ENCODE data around the gene MCM9.

DNA sequence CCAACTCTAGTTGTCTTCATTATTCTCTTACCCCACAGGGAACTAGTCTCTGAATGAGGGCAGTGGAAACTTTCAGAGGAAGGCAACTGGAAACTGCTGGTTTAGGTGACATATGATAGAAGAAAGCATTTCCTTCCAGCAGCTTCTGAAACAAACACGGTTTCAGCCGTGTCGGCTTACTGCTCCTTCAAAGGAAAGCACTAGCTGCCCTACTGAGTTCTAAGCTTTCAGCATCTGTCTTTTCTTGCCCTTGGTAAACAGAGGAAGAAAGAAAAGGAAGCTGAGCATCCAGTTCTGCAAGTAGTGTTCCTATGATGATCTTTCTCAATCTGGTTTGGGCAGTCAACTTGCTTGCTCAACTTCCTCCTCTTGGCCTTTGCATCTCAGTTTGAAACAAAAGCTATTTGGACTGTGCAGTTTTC is 166.0 kb downstream of the MCM9 start:
- TF ChIP-seq, protein P1, sequence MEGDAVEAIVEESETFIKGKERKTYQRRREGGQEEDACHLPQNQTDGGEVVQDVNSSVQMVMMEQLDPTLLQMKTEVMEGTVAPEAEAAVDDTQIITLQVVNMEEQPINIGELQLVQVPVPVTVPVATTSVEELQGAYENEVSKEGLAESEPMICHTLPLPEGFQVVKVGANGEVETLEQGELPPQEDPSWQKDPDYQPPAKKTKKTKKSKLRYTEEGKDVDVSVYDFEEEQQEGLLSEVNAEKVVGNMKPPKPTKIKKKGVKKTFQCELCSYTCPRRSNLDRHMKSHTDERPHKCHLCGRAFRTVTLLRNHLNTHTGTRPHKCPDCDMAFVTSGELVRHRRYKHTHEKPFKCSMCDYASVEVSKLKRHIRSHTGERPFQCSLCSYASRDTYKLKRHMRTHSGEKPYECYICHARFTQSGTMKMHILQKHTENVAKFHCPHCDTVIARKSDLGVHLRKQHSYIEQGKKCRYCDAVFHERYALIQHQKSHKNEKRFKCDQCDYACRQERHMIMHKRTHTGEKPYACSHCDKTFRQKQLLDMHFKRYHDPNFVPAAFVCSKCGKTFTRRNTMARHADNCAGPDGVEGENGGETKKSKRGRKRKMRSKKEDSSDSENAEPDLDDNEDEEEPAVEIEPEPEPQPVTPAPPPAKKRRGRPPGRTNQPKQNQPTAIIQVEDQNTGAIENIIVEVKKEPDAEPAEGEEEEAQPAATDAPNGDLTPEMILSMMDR (IDR thresholded peaks at IDR 0.05; ENCODE audit: poor library complexity), result no peak
- TF ChIP-seq EZH2 (IDR thresholded peaks at IDR 0.05; ENCODE audit: borderline replicate concordance), result no peak
